Neuron (in vitro differentiated cells): ENCODE measurements around the gene MAML3.

Source experiments
- H2AFZ ChIP-seq: one replicate; pipeline ENCODE4 v1.6.1; 2013; ENCODE audit warnings: low read depth, mild to moderate bottlenecking, inconsistent platforms, low read length, moderate library complexity
- H3K27me3 ChIP-seq: one replicate; pipeline ENCODE4 v1.6.1; 2013; ENCODE audit warnings: low read length; ENCODE audit not compliant: insufficient read depth
- H3K36me3 ChIP-seq: one replicate; pipeline ENCODE4 v1.6.1; 2013; ENCODE audit warnings: low read length; ENCODE audit not compliant: insufficient read depth
- H3K4me1 ChIP-seq: one replicate; pipeline ENCODE4 v1.6.1; 2013; ENCODE audit warnings: low read length; ENCODE audit not compliant: insufficient read depth
- H3K4me3 ChIP-seq: 2 replicates; pipeline ENCODE4 v1.5.1; 2013; ENCODE audit warnings: mild to moderate bottlenecking, low read length, moderate library complexity
- H3K9me3 ChIP-seq: one replicate; pipeline ENCODE4 v1.6.1; 2013; ENCODE audit warnings: low read length

Gene MAML3

GRCh38 chr4:139754938-139755337 lies 399.0 kb downstream of the MAML3 start:
- H3K4me1 ChIP-seq, result peaks cover 6% of the 10 kb centered on the region

GRCh38 chr4:139753686-139754085 lies 400.3 kb downstream of the MAML3 start:
- no peak overlapping the region for H2AFZ ChIP-seq
- H3K9me3 ChIP-seq, result no peaks in the 10 kb centered on the region
- no peaks in the 10 kb centered on the region for H3K27me3 ChIP-seq
- peaks cover 15% of the 10 kb centered on the region for H3K4me1 ChIP-seq
- no peaks in the 10 kb centered on the region for H3K36me3 ChIP-seq
- no peak overlapping the region for H3K4me3 ChIP-seq

More at GRCh38 chr4:139754938-139755337, 399.0 kb downstream of the MAML3 start:
- Histone ChIP-seq H2AFZ (no peak overlapping the region), H3K9me3 (no peaks in the 10 kb centered on the region), H3K4me3 (no peak overlapping the region), H3K36me3 (no peaks in the 10 kb centered on the region), H3K27me3 (no peaks in the 10 kb centered on the region)

- H3K4me3 ChIP-seq, result no peak overlapping the region
- no peaks in the 10 kb centered on the region for H3K36me3 ChIP-seq
- H3K27me3 ChIP-seq, result no peaks in the 10 kb centered on the region
- H3K4me1 ChIP-seq, result peaks cover 37% of the 10 kb centered on the region
- H2AFZ ChIP-seq, result no peak overlapping the region
- no peaks in the 10 kb centered on the region for H3K9me3 ChIP-seq
These were observed 404.0 kb downstream of the MAML3 start for GRCh38 chr4:139749835-139750498.

- H2AFZ ChIP-seq, result no peak overlapping the region
- H3K4me3 ChIP-seq, result no peak overlapping the region
- peaks cover 39% of the 10 kb centered on the region for H3K4me1 ChIP-seq
- H3K27me3 ChIP-seq, result no peaks in the 10 kb centered on the region
- no peaks in the 10 kb centered on the region for H3K36me3 ChIP-seq
- no peaks in the 10 kb centered on the region for H3K9me3 ChIP-seq
These were observed 404.6 kb downstream of the MAML3 start for GRCh38 chr4:139749338-139749737.

GRCh38 chr4:139746431-139747171 lies 407.4 kb downstream of the MAML3 start:
- Histone ChIP-seq H3K36me3 (no peaks in the 10 kb centered on the region), H3K4me1 (peaks cover 39% of the 10 kb centered on the region), H3K4me3 (peak overlapping the region; percentile 41), H2AFZ (no peak overlapping the region), H3K27me3 (no peaks in the 10 kb centered on the region), H3K9me3 (no peaks in the 10 kb centered on the region)

GRCh38 chr4:139745111-139745639 lies 408.8 kb downstream of the MAML3 start:
- Histone ChIP-seq H3K9me3 (no peaks in the 10 kb centered on the region), H3K4me3 (no peak overlapping the region), H3K27me3 (no peaks in the 10 kb centered on the region), H2AFZ (no peak overlapping the region), H3K4me1 (peaks cover 35% of the 10 kb centered on the region), H3K36me3 (no peaks in the 10 kb centered on the region)

GRCh38 chr4:139744232-139744631 lies 409.8 kb downstream of the MAML3 start:
- Histone ChIP-seq H3K36me3 (no peaks in the 10 kb centered on the region), H3K4me3 (no peak overlapping the region), H2AFZ (no peak overlapping the region), H3K9me3 (no peaks in the 10 kb centered on the region), H3K4me1 (peaks cover 28% of the 10 kb centered on the region), H3K27me3 (no peaks in the 10 kb centered on the region)

- H3K4me3 ChIP-seq, result no peak overlapping the region
- H3K4me1 ChIP-seq, result peaks cover 23% of the 10 kb centered on the region
- no peaks in the 10 kb centered on the region for H3K9me3 ChIP-seq
- no peaks in the 10 kb centered on the region for H3K36me3 ChIP-seq
- H2AFZ ChIP-seq, result no peak overlapping the region
- H3K27me3 ChIP-seq, result no peaks in the 10 kb centered on the region
These were observed 411.0 kb downstream of the MAML3 start for GRCh38 chr4:139743027-139743426.

GRCh38 chr4:139740531-139741041 lies 413.4 kb downstream of the MAML3 start:
- peaks cover 15% of the 10 kb centered on the region for H3K4me1 ChIP-seq
- no peak overlapping the region for H3K4me3 ChIP-seq
- H3K27me3 ChIP-seq, result no peaks in the 10 kb centered on the region
- H3K36me3 ChIP-seq, result no peaks in the 10 kb centered on the region
- no peaks in the 10 kb centered on the region for H3K9me3 ChIP-seq
- no peak overlapping the region for H2AFZ ChIP-seq

- Histone ChIP-seq H2AFZ (no peak overlapping the region), H3K4me1 (peaks cover 11% of the 10 kb centered on the region), H3K4me3 (no peak overlapping the region), H3K27me3 (no peaks in the 10 kb centered on the region), H3K36me3 (no peaks in the 10 kb centered on the region), H3K9me3 (no peaks in the 10 kb centered on the region)
These were observed 413.9 kb downstream of the MAML3 start for GRCh38 chr4:139740121-139740520.

GRCh38 chr4:139738846-139739613 lies 415.0 kb downstream of the MAML3 start:
- Histone ChIP-seq H3K4me1 (peaks cover 16% of the 10 kb centered on the region), H3K9me3 (no peaks in the 10 kb centered on the region), H3K27me3 (no peaks in the 10 kb centered on the region), H3K36me3 (no peaks in the 10 kb centered on the region), H2AFZ (no peak overlapping the region), H3K4me3 (no peak overlapping the region)

- H3K27me3 ChIP-seq, result no peaks in the 10 kb centered on the region
- H3K4me1 ChIP-seq, result peaks cover 18% of the 10 kb centered on the region
- no peak overlapping the region for H3K4me3 ChIP-seq
- H3K9me3 ChIP-seq, result no peaks in the 10 kb centered on the region
- no peak overlapping the region for H2AFZ ChIP-seq
- H3K36me3 ChIP-seq, result no peaks in the 10 kb centered on the region
These were observed 417.3 kb downstream of the MAML3 start for GRCh38 chr4:139736661-139737060.

- Histone ChIP-seq H3K4me3 (no peak overlapping the region), H2AFZ (no peak overlapping the region), H3K4me1 (peaks cover 18% of the 10 kb centered on the region), H3K27me3 (no peaks in the 10 kb centered on the region), H3K36me3 (no peaks in the 10 kb centered on the region), H3K9me3 (no peaks in the 10 kb centered on the region)
These were observed 417.7 kb downstream of the MAML3 start for GRCh38 chr4:139736274-139736660.
